ENCODE measurements around the gene HES6.

GRCh38 chr2:238278626-238279323, 38.9 kb upstream of the HES6 start:
- TF ChIP-seq, protein P1, sequence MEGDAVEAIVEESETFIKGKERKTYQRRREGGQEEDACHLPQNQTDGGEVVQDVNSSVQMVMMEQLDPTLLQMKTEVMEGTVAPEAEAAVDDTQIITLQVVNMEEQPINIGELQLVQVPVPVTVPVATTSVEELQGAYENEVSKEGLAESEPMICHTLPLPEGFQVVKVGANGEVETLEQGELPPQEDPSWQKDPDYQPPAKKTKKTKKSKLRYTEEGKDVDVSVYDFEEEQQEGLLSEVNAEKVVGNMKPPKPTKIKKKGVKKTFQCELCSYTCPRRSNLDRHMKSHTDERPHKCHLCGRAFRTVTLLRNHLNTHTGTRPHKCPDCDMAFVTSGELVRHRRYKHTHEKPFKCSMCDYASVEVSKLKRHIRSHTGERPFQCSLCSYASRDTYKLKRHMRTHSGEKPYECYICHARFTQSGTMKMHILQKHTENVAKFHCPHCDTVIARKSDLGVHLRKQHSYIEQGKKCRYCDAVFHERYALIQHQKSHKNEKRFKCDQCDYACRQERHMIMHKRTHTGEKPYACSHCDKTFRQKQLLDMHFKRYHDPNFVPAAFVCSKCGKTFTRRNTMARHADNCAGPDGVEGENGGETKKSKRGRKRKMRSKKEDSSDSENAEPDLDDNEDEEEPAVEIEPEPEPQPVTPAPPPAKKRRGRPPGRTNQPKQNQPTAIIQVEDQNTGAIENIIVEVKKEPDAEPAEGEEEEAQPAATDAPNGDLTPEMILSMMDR (conservative IDR thresholded peaks at IDR 0.05) = no peak
- no peak for TF ChIP-seq EZH2 (IDR thresholded peaks at IDR 0.05; ENCODE audit: low read depth)
